ENCODE results near the gene TCEA3.

- TF ChIP-seq CTCF (IDR thresholded peaks at IDR 0.05; ENCODE audit: low read depth, low read length, poor library complexity, severe bottlenecking) (no peak), EZH2phosphoT487 (IDR thresholded peaks at IDR 0.05; ENCODE audit: borderline replicate concordance, low read length) (no peak)
Measured at GRCh38 chr1:23407016-23407630, 17.4 kb downstream of the TCEA3 start.

Measured in DOHH2 (cell line).